Neural cell (in vitro differentiated cells): ENCODE data around the gene CDC5L. TPM values are rescaled to one million over a fixed set of nuclear protein-coding genes. Genes with fewer than 3 reads are reported as not detected.

Experiments
- H2AFZ ChIP-seq: fragments of 200-600, 300-800 bp; sonication (generic), shearing (Covaris generic); 2 replicates; pipeline ENCODE4 v1.6.0; 2014; ENCODE audit warnings: low read depth, mild to moderate bottlenecking, antibody characterized with exemption, low read length, moderate library complexity
- H3F3A ChIP-seq: fragments of 200-600 bp; shearing (Covaris generic); 2 replicates; pipeline ENCODE4 v1.6.1; 2016; ENCODE audit warnings: mild to moderate bottlenecking, moderate library complexity, mixed read lengths, antibody characterized with exemption, low read length; ENCODE audit not compliant: insufficient read depth, poor library complexity, severe bottlenecking
- H3K27ac ChIP-seq: fragments of 200-600, 300-800 bp; sonication (generic), shearing (Covaris generic); 2 replicates; pipeline ENCODE4 v1.5.1; 2014; ENCODE audit warnings: mild to moderate bottlenecking, low read length, moderate library complexity
- H3K27me3 ChIP-seq: fragments of 300-800, 200-600 bp; sonication (generic), shearing (Covaris generic); 2 replicates; pipeline ENCODE4 v1.6.0; 2014; ENCODE audit warnings: mild to moderate bottlenecking, low read depth, low read length, moderate library complexity; ENCODE audit not compliant: insufficient read depth
- H3K36me3 ChIP-seq: fragments of 300-800, 200-600 bp; sonication (generic), shearing (Covaris generic); 2 replicates; pipeline ENCODE4 v1.5.1; 2014; ENCODE audit warnings: mild to moderate bottlenecking, antibody characterized with exemption, low read length, moderate library complexity; ENCODE audit not compliant: insufficient read depth
- H3K4me2 ChIP-seq: fragments of 300-800, 200-600 bp; sonication (generic), shearing (Covaris generic); 2 replicates; pipeline ENCODE4 v1.6.0; 2014; ENCODE audit warnings: mild to moderate bottlenecking, low read length
- H3K4me3 ChIP-seq: fragments of 300-800, 200-600 bp; sonication (generic), shearing (Covaris generic); 2 replicates; pipeline ENCODE4 v1.5.1; 2014; ENCODE audit warnings: mild to moderate bottlenecking, low read length, moderate library complexity
- H3K79me2 ChIP-seq: fragments of 200-600 bp; shearing (Covaris generic); replicated peaks from 2 replicates; pipeline ENCODE4 v1.6.0; 2014; ENCODE audit warnings: mild to moderate bottlenecking, low read length, moderate library complexity; ENCODE audit not compliant: insufficient read depth
- H3K9ac ChIP-seq: fragments of 300-800, 200-600 bp; sonication (generic), shearing (Covaris generic); 2 replicates; pipeline ENCODE4 v1.6.1; 2016; ENCODE audit warnings: mild to moderate bottlenecking, low read length, mixed read lengths
- H3K9me2 ChIP-seq: fragments of 200-600 bp; shearing (Covaris generic); 2 replicates; pipeline ENCODE4 v1.6.1; 2016; ENCODE audit warnings: mild to moderate bottlenecking, low read length, mixed read lengths; ENCODE audit not compliant: insufficient read depth
- H3K9me3 ChIP-seq: fragments of 200-600, 300-800 bp; sonication (generic), shearing (Covaris generic); 2 replicates; pipeline ENCODE4 v1.6.1; 2016; ENCODE audit warnings: mild to moderate bottlenecking, mixed run types, low read length, moderate library complexity, mixed read lengths
- H4K20me1 ChIP-seq: fragments of 200-600 bp; shearing (Covaris generic); 2 replicates; pipeline ENCODE4 v1.6.1; 2016; ENCODE audit warnings: mild to moderate bottlenecking, mixed run types; ENCODE audit not compliant: insufficient read depth
- CTCF ChIP-seq: fragments of 450-650 bp; IDR thresholded peaks from 2 replicates; pipeline ENCODE4 v1.5.1; 2014; ENCODE audit warnings: antibody characterized with exemption, mild to moderate bottlenecking, moderate library complexity; ENCODE audit not compliant: poor library complexity, severe bottlenecking
- EP300 ChIP-seq: fragments of 450-650 bp; conservative IDR thresholded peaks from 2 replicates; pipeline ENCODE4 v1.6.1; 2014; ENCODE audit warnings: antibody characterized with exemption, mild to moderate bottlenecking, moderate library complexity; ENCODE audit not compliant: poor library complexity, severe bottlenecking
- EZH2 ChIP-seq: fragments of 200-600, 300-800 bp; shearing (Covaris generic), sonication (generic); IDR thresholded peaks from 2 replicates; pipeline ENCODE4 v1.6.1; 2014; ENCODE audit warnings: antibody characterized with exemption, low read length, borderline replicate concordance, mild to moderate bottlenecking; ENCODE audit not compliant: insufficient read depth, poor library complexity, severe bottlenecking
- MXI1 ChIP-seq: fragments of 450-650 bp; conservative IDR thresholded peaks from 2 replicates; pipeline ENCODE4 v1.6.1; 2014; ENCODE audit warnings: antibody characterized with exemption, mild to moderate bottlenecking; ENCODE audit not compliant: poor library complexity, severe bottlenecking
- POLR2AphosphoS5 ChIP-seq: IDR thresholded peaks from 2 replicates; pipeline ENCODE4 v1.6.1; 2012
- RAD21 ChIP-seq: fragments of 450-650 bp; conservative IDR thresholded peaks from 2 replicates; pipeline ENCODE4 v1.6.1; 2014; ENCODE audit warnings: antibody characterized with exemption, mild to moderate bottlenecking, moderate library complexity
- REST ChIP-seq: IDR thresholded peaks from 2 replicates; pipeline ENCODE4 v1.6.1; 2012; ENCODE audit warnings: borderline replicate concordance
- SMC3 ChIP-seq: fragments of 450-650 bp; conservative IDR thresholded peaks from 2 replicates; pipeline ENCODE4 v1.6.1; 2014; ENCODE audit warnings: antibody characterized with exemption, mild to moderate bottlenecking, moderate library complexity; ENCODE audit not compliant: poor library complexity
- TAF1 ChIP-seq: IDR thresholded peaks from 2 replicates; pipeline ENCODE4 v1.6.1; 2012; ENCODE audit warnings: low read depth
- polyA plus RNA-seq: library from polyadenylated mRNA; depleted of rRNA; stranded (reverse); fragments of >200 nt; gene quantifications from 2 replicates; pipeline ENCODE4 v1.2.3, GENCODE V29; 2014

The CDC5L gene
- polyA plus RNA-seq, 1 donor from 2014 or later, result 28.9 TPM

- no peak overlapping the region for H3K4me3 ChIP-seq
- H3K36me3 ChIP-seq, result peaks cover 17% of the 10 kb centered on the region
- no peak overlapping the region for H2AFZ ChIP-seq
- no peaks in the 10 kb centered on the region for H3K9me2 ChIP-seq
- H3K79me2 ChIP-seq, result peaks cover 4% of the 10 kb centered on the region
- no peak overlapping the region for H3K27ac ChIP-seq
- no peaks in the 10 kb centered on the region for H3F3A ChIP-seq
- no peak overlapping the region for H3K9ac ChIP-seq
- H3K27me3 ChIP-seq, result no peaks in the 10 kb centered on the region
- H4K20me1 ChIP-seq, result no peaks in the 10 kb centered on the region
- TF ChIP-seq MXI1, result no peak
- TF ChIP-seq POLR2AphosphoS5, result no peak
- TF ChIP-seq SMC3, result no peak
- no peak for TF ChIP-seq CTCF
- TF ChIP-seq EP300, result no peak
- no peak for TF ChIP-seq TAF1
- no peaks in the 10 kb centered on the region for H3K9me3 ChIP-seq
- H3K4me2 ChIP-seq, result no peak overlapping the region
Observed at GRCh38 chr6:44410363-44410762, 22.9 kb downstream of the CDC5L start.

GRCh38 chr6:44411141-44411540 lies 23.6 kb downstream of the CDC5L start:
- no peak for TF ChIP-seq EZH2
- no peak for TF ChIP-seq EP300
- TF ChIP-seq SMC3, result no peak
- TF ChIP-seq TAF1, result no peak
- Histone ChIP-seq H3K79me2 (peaks cover 8% of the 10 kb centered on the region), H3K9ac (no peak overlapping the region)

GRCh38 chr6:44415449-44415848 lies 27.9 kb downstream of the CDC5L start:
- H3K27me3 ChIP-seq, result no peaks in the 10 kb centered on the region
- peaks cover 11% of the 10 kb centered on the region for H3K36me3 ChIP-seq
- no peak overlapping the region for H3K9ac ChIP-seq
- TF ChIP-seq POLR2AphosphoS5, result no peak
- TF ChIP-seq EZH2, result no peak
- TF ChIP-seq REST, result no peak
- no peak for TF ChIP-seq RAD21
- no peak for TF ChIP-seq EP300
- TF ChIP-seq TAF1, result no peak
- peaks cover 5% of the 10 kb centered on the region for H3K79me2 ChIP-seq
- H3K9me3 ChIP-seq, result no peaks in the 10 kb centered on the region
- H3K4me2 ChIP-seq, result no peak overlapping the region
- no peaks in the 10 kb centered on the region for H3F3A ChIP-seq
- H3K9me2 ChIP-seq, result no peaks in the 10 kb centered on the region
- no peak overlapping the region for H2AFZ ChIP-seq
- H4K20me1 ChIP-seq, result no peaks in the 10 kb centered on the region
- no peak overlapping the region for H3K27ac ChIP-seq
- no peak overlapping the region for H3K4me3 ChIP-seq

More at GRCh38 chr6:44411141-44411540, 23.6 kb downstream of the CDC5L start:
- no peaks in the 10 kb centered on the region for H3K9me3 ChIP-seq
- H3K36me3 ChIP-seq, result peaks cover 20% of the 10 kb centered on the region
- H3K27me3 ChIP-seq, result no peaks in the 10 kb centered on the region
- no peaks in the 10 kb centered on the region for H3F3A ChIP-seq
- no peak overlapping the region for H2AFZ ChIP-seq
- no peak overlapping the region for H3K4me2 ChIP-seq
- no peaks in the 10 kb centered on the region for H4K20me1 ChIP-seq
- H3K9me2 ChIP-seq, result no peaks in the 10 kb centered on the region
- H3K27ac ChIP-seq, result no peak overlapping the region
- no peak overlapping the region for H3K4me3 ChIP-seq
